GM18861 (cell line): ENCODE measurements around the gene SRRM2.

Experiments
- ATAC-seq: cut with Tn5 transposase; IDR thresholded peaks from one replicate; pipeline ENCODE4 v1.9.1; 2021; ENCODE audit not compliant: unreplicated experiment

SRRM2 gene

GRCh38 chr16:2761472-2761871 lies 9.0 kb downstream of the SRRM2 start:
- no peak for ATAC-seq

- no peak for ATAC-seq
Measured at GRCh38 chr16:2761886-2762583, 9.6 kb downstream of the SRRM2 start.

- no peak for ATAC-seq
Measured at GRCh38 chr16:2762711-2763110, 10.3 kb downstream of the SRRM2 start.

- ATAC-seq, result no peak
Measured at GRCh38 chr16:2763173-2763572, 10.7 kb downstream of the SRRM2 start.

GRCh38 chr16:2764718-2765117 lies 12.3 kb downstream of the SRRM2 start:
- no peak for ATAC-seq

GRCh38 chr16:2765462-2766404 lies 13.3 kb downstream of the SRRM2 start:
- no peak for ATAC-seq

GRCh38 chr16:2766430-2767139 lies 14.1 kb downstream of the SRRM2 start:
- no peak for ATAC-seq

- ATAC-seq, result no peak
Measured at GRCh38 chr16:2767140-2767731, 14.8 kb downstream of the SRRM2 start.

- no peak for ATAC-seq
Measured at GRCh38 chr16:2767891-2768290, 15.5 kb downstream of the SRRM2 start.

- no peak for ATAC-seq
Measured at GRCh38 chr16:2768403-2769089, 16.1 kb downstream of the SRRM2 start.

- no peak for ATAC-seq
Measured at GRCh38 chr16:2769100-2769529, 16.7 kb downstream of the SRRM2 start.

GRCh38 chr16:2769675-2770056 lies 17.2 kb downstream of the SRRM2 start:
- ATAC-seq, result no peak

GRCh38 chr16:2770057-2770951 lies 17.9 kb downstream of the SRRM2 start:
- ATAC-seq, result no peak

GRCh38 chr16:2771496-2772402 lies 19.3 kb downstream of the SRRM2 start:
- ATAC-seq, result no peak

GRCh38 chr16:2773188-2773968 lies 20.9 kb downstream of the SRRM2 start:
- ATAC-seq, result no peak

GRCh38 chr16:2774161-2774891 lies 21.9 kb downstream of the SRRM2 start:
- no peak for ATAC-seq

- no peak for ATAC-seq
Measured at GRCh38 chr16:2775131-2775716, 22.8 kb downstream of the SRRM2 start.
